ENCODE measurements around the gene VAMP5. TPM values are rescaled to one million over a fixed set of nuclear protein-coding genes. Genes with fewer than 3 reads are reported as not detected.

VAMP5 gene
- total RNA-seq, 2 donors from 2014 or later, result 27.1 to 42.8 TPM

GRCh38 chr2:85547089-85547858 lies 37.0 kb upstream of the VAMP5 start:
- H3K9me3 ChIP-seq, result no peaks in the 10 kb centered on the region
- H3K4me3 ChIP-seq, result no peak overlapping the region
- no peaks in the 10 kb centered on the region for H3K27me3 ChIP-seq (replicated peaks; ENCODE audit: insufficient read depth)
- H3K27ac ChIP-seq, result no peak overlapping the region
- ATAC-seq (ENCODE audit: insufficient number of reproducible peaks, low FRiP score, low read depth), result no peak
- peaks cover 2 to 21% of the 10 kb centered on the region in 2 donors for H3K4me1 ChIP-seq (ENCODE audit: control insufficient read depth in 1 of 2, low read depth in 2 of 2)
- TF ChIP-seq CTCF (IDR thresholded peaks at IDR 0.05), result no peak
- DNase-seq (ENCODE audit: low spot score), result no peak
- H3K36me3 ChIP-seq, result peaks cover 38% of the 10 kb centered on the region

GRCh38 chr2:85547859-85548607 lies 36.2 kb upstream of the VAMP5 start:
- DNase-seq (ENCODE audit: low spot score) (no peak), ATAC-seq (ENCODE audit: insufficient number of reproducible peaks, low FRiP score, low read depth) (no peak)
- no peaks in the 10 kb centered on the region for H3K9me3 ChIP-seq
- no peak overlapping the region for H3K27ac ChIP-seq
- H3K4me1 ChIP-seq (ENCODE audit: control insufficient read depth in 1 of 2, low read depth in 2 of 2), result peaks cover 0 to 14% of the 10 kb centered on the region in 2 donors
- no peak for TF ChIP-seq CTCF (IDR thresholded peaks at IDR 0.05)
- no peak overlapping the region for H3K4me3 ChIP-seq
- peaks cover 37% of the 10 kb centered on the region for H3K36me3 ChIP-seq
- no peaks in the 10 kb centered on the region for H3K27me3 ChIP-seq (replicated peaks; ENCODE audit: insufficient read depth)

GRCh38 chr2:85548608-85548900 lies 35.7 kb upstream of the VAMP5 start:
- no peak overlapping the region for H3K27ac ChIP-seq
- no peak for TF ChIP-seq CTCF (IDR thresholded peaks at IDR 0.05)
- ATAC-seq (ENCODE audit: insufficient number of reproducible peaks, low FRiP score, low read depth) (no peak), DNase-seq (ENCODE audit: low spot score) (no peak)
- H3K27me3 ChIP-seq (replicated peaks; ENCODE audit: insufficient read depth), result no peaks in the 10 kb centered on the region
- no peak overlapping the region for H3K4me3 ChIP-seq
- H3K9me3 ChIP-seq, result no peaks in the 10 kb centered on the region
- peaks cover 37% of the 10 kb centered on the region for H3K36me3 ChIP-seq
- peaks cover 0 to 8% of the 10 kb centered on the region in 2 donors for H3K4me1 ChIP-seq (ENCODE audit: control insufficient read depth in 1 of 2, low read depth in 2 of 2)

- H3K9me3 ChIP-seq, result no peaks in the 10 kb centered on the region
- no peak for ATAC-seq (ENCODE audit: insufficient number of reproducible peaks, low FRiP score, low read depth)
- H3K4me3 ChIP-seq, result no peak overlapping the region
- peaks cover 0 to 6% of the 10 kb centered on the region in 2 donors for H3K4me1 ChIP-seq (ENCODE audit: control insufficient read depth in 1 of 2, low read depth in 2 of 2)
- H3K27me3 ChIP-seq (replicated peaks; ENCODE audit: insufficient read depth), result no peaks in the 10 kb centered on the region
- no peak for DNase-seq (ENCODE audit: low spot score)
- peaks cover 38% of the 10 kb centered on the region for H3K36me3 ChIP-seq
- no peak for TF ChIP-seq CTCF (IDR thresholded peaks at IDR 0.05)
- H3K27ac ChIP-seq, result no peak overlapping the region
These were observed 35.1 kb upstream of the VAMP5 start for GRCh38 chr2:85549095-85549494.

GRCh38 chr2:85549826-85550225 lies 34.4 kb upstream of the VAMP5 start:
- ATAC-seq (ENCODE audit: insufficient number of reproducible peaks, low FRiP score, low read depth) (no peak), DNase-seq (ENCODE audit: low spot score) (no peak)
- no peak overlapping the region for H3K4me3 ChIP-seq
- no peaks in the 10 kb centered on the region for H3K4me1 ChIP-seq (ENCODE audit: control insufficient read depth in 1 of 2, low read depth in 2 of 2)
- no peaks in the 10 kb centered on the region for H3K27me3 ChIP-seq (replicated peaks; ENCODE audit: insufficient read depth)
- TF ChIP-seq CTCF (IDR thresholded peaks at IDR 0.05), result no peak
- no peak overlapping the region for H3K27ac ChIP-seq
- H3K9me3 ChIP-seq, result no peaks in the 10 kb centered on the region
- peaks cover 37% of the 10 kb centered on the region for H3K36me3 ChIP-seq

Measured in thoracic aorta (tissue), 2 donors.